SK-N-MC (cell line): ENCODE data around the gene CLEC17A.

Experiments
- EZH2 ChIP-seq: fragments of 200-600 bp; sonication (generic); IDR thresholded peaks from one replicate; pipeline ENCODE4 v1.6.1; 2017; ENCODE audit warnings: antibody characterized with exemption
- FOXP2 ChIP-seq: optimal IDR thresholded peaks from 2 replicates; pipeline ENCODE3; 2011; ENCODE audit warnings: mild to moderate bottlenecking, moderate library complexity; ENCODE audit not compliant: insufficient read depth; ENCODE audit errors: extremely low read length, control extremely low read depth
- POLR2AphosphoS5 ChIP-seq: IDR thresholded peaks from 2 replicates; pipeline ENCODE4 v1.6.1; 2012; ENCODE audit warnings: mild to moderate bottlenecking, low read depth, low read length, borderline replicate concordance

GRCh38 chr19:14556662-14557188 is 26.2 kb upstream of the CLEC17A start:
- TF ChIP-seq EZH2 (no peak), POLR2AphosphoS5 (no peak), FOXP2 (no peak)
